ENCODE data around the gene PTPN2. TPM values are rescaled to one million over a fixed set of nuclear protein-coding genes. Genes with fewer than 3 reads are reported as not detected.

The PTPN2 gene
- total RNA-seq, 1 donor from 2014 or later: 25.9 TPM

DNA sequence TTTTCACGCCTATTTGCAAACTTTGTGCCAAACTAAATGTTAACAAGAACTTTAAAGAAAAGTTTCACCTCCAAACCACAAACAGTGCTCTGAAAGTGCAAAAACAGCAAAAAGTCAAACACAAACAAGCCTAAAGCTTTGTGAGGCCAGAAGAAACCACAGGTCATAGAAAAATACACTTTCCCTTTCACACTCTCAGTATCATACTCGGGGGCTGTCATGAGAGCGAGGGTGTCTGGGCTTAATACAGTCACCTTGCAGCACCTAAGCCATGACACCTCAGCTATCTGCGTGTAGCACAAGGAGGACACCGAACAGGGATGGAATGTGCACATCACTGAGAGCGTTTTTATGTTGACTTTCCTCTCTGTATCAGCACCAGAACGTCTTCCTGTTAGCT is 37.1 kb upstream of the PTPN2 start:
- no peaks in the 10 kb centered on the region for H4K20me1 ChIP-seq (ENCODE audit: insufficient read depth, low read length)
- no peak overlapping the region for H3K27ac ChIP-seq (ENCODE audit: low read depth, low read length)
- Mint-ChIP-seq H3K4me1 (ENCODE audit: low read depth, unreplicated experiment) (peaks cover 2% of the 10 kb centered on the region), H3K27ac (ENCODE audit: unreplicated experiment) (no peak overlapping the region), H3K9me3 (ENCODE audit: unreplicated experiment) (no peaks in the 10 kb centered on the region), H3K4me3 (ENCODE audit: unreplicated experiment) (no peak overlapping the region), H3K27me3 (ENCODE audit: low read depth, unreplicated experiment) (peaks cover 2% of the 10 kb centered on the region), H3K36me3 (ENCODE audit: low read depth, unreplicated experiment) (no peaks in the 10 kb centered on the region)
- DNase-seq (ENCODE audit: low read depth): no peak
- H3K9ac ChIP-seq (ENCODE audit: low read length): no peak overlapping the region
- no peaks in the 10 kb centered on the region for H3K36me3 ChIP-seq (ENCODE audit: insufficient read depth, low read length)
- no peaks in the 10 kb centered on the region for H3K79me2 ChIP-seq (ENCODE audit: insufficient read depth, low read length)
- H3K4me3 ChIP-seq (ENCODE audit: insufficient read depth, low read depth, low read length): no peak overlapping the region
- no peak for FAIRE-seq
- H3K4me1 ChIP-seq (ENCODE audit: insufficient read depth, low read length): no peaks in the 10 kb centered on the region
- TF ChIP-seq, protein P1, sequence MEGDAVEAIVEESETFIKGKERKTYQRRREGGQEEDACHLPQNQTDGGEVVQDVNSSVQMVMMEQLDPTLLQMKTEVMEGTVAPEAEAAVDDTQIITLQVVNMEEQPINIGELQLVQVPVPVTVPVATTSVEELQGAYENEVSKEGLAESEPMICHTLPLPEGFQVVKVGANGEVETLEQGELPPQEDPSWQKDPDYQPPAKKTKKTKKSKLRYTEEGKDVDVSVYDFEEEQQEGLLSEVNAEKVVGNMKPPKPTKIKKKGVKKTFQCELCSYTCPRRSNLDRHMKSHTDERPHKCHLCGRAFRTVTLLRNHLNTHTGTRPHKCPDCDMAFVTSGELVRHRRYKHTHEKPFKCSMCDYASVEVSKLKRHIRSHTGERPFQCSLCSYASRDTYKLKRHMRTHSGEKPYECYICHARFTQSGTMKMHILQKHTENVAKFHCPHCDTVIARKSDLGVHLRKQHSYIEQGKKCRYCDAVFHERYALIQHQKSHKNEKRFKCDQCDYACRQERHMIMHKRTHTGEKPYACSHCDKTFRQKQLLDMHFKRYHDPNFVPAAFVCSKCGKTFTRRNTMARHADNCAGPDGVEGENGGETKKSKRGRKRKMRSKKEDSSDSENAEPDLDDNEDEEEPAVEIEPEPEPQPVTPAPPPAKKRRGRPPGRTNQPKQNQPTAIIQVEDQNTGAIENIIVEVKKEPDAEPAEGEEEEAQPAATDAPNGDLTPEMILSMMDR (IDR thresholded peaks at IDR 0.05; ENCODE audit: insufficient read depth, low read depth, low read length): no peak
- TF ChIP-seq EZH2 (IDR thresholded peaks at IDR 0.05; ENCODE audit: insufficient read depth, low read length): no peak
- H3K4me2 ChIP-seq (ENCODE audit: low read length): no peak overlapping the region
- no peaks in the 10 kb centered on the region for H3K27me3 ChIP-seq (ENCODE audit: insufficient read depth, low read length)
- no peak overlapping the region for H2AFZ ChIP-seq (ENCODE audit: low read depth, low read length)
- H3K9me3 ChIP-seq (ENCODE audit: insufficient read depth, low read depth, low read length): no peaks in the 10 kb centered on the region

GRCh38 chr18:12911929-12912703 is 28.1 kb upstream of the PTPN2 start:
- TF ChIP-seq, protein P1 (IDR thresholded peaks at IDR 0.05; ENCODE audit: insufficient read depth, low read depth, low read length): no peak
- no peak for TF ChIP-seq EZH2 (IDR thresholded peaks at IDR 0.05; ENCODE audit: insufficient read depth, low read length)
- H3K4me3 ChIP-seq (ENCODE audit: insufficient read depth, low read depth, low read length): no peak overlapping the region
- Mint-ChIP-seq H3K4me1 (ENCODE audit: low read depth, unreplicated experiment) (no peaks in the 10 kb centered on the region), H3K36me3 (ENCODE audit: low read depth, unreplicated experiment) (no peaks in the 10 kb centered on the region), H3K9me3 (ENCODE audit: unreplicated experiment) (peaks cover 5% of the 10 kb centered on the region), H3K27me3 (ENCODE audit: low read depth, unreplicated experiment) (no peaks in the 10 kb centered on the region), H3K27ac (ENCODE audit: unreplicated experiment) (no peak overlapping the region), H3K4me3 (ENCODE audit: unreplicated experiment) (no peak overlapping the region)
- H3K4me2 ChIP-seq (ENCODE audit: low read length): peak overlapping the region; percentile 85
- FAIRE-seq: no peak
- no peaks in the 10 kb centered on the region for H4K20me1 ChIP-seq (ENCODE audit: insufficient read depth, low read length)
- peak overlapping the region; percentile 95 for H2AFZ ChIP-seq (ENCODE audit: low read depth, low read length)
- H3K27me3 ChIP-seq (ENCODE audit: insufficient read depth, low read length): peaks cover 6% of the 10 kb centered on the region
- H3K9me3 ChIP-seq (ENCODE audit: insufficient read depth, low read depth, low read length): peaks cover 8% of the 10 kb centered on the region
- no peaks in the 10 kb centered on the region for H3K79me2 ChIP-seq (ENCODE audit: insufficient read depth, low read length)
- no peak for DNase-seq (ENCODE audit: low read depth)
- H3K4me1 ChIP-seq (ENCODE audit: insufficient read depth, low read length): peaks cover 8% of the 10 kb centered on the region
- no peaks in the 10 kb centered on the region for H3K36me3 ChIP-seq (ENCODE audit: insufficient read depth, low read length)
- H3K9ac ChIP-seq (ENCODE audit: low read length): no peak overlapping the region
- no peak overlapping the region for H3K27ac ChIP-seq (ENCODE audit: low read depth, low read length)

Data from astrocyte (in vitro differentiated cells and primary cell).